Osteoblast (primary cell): Measurements from ENCODE around the gene GPR143. TPM values are rescaled to one million over a fixed set of nuclear protein-coding genes. Genes with fewer than 3 reads are reported as not detected.

Source experiments
- DNase-seq: peaks from one replicate; pipeline ENCODE4 v3.0.0; 2011; ENCODE audit warnings: low spot score, mixed read lengths; ENCODE audit not compliant: insufficient read length; ENCODE audit errors: missing footprints
- H2AFZ ChIP-seq: 2 replicates; pipeline ENCODE4 v1.6.0; 2011; ENCODE audit warnings: mild to moderate bottlenecking, low read length
- H3K27ac ChIP-seq: 2 replicates; pipeline ENCODE4 v1.5.1; 2011; ENCODE audit warnings: mild to moderate bottlenecking, low read depth, low read length, moderate library complexity
- H3K27me3 ChIP-seq: 2 replicates; pipeline ENCODE4 v1.6.0; 2012; ENCODE audit warnings: mild to moderate bottlenecking, control low read depth, inconsistent platforms, low read length, moderate library complexity; ENCODE audit not compliant: insufficient read depth
- H3K36me3 ChIP-seq: 2 replicates; pipeline ENCODE4 v1.5.1; 2011; ENCODE audit warnings: mild to moderate bottlenecking, low read length, control low read depth, moderate library complexity; ENCODE audit not compliant: insufficient read depth
- H3K4me1 ChIP-seq: 2 replicates; pipeline ENCODE4 v1.5.1; 2011; ENCODE audit warnings: mild to moderate bottlenecking, low read length, control low read depth, moderate library complexity; ENCODE audit not compliant: insufficient read depth
- H3K4me2 ChIP-seq: 2 replicates; pipeline ENCODE4 v1.6.0; 2011; ENCODE audit warnings: mild to moderate bottlenecking, low read length; ENCODE audit not compliant: insufficient read depth
- H3K4me3 ChIP-seq: fragments of 200-600 bp; sonication (generic); 3 replicates; pipeline ENCODE4 v1.5.1; 2012; ENCODE audit warnings: mild to moderate bottlenecking, low read length, inconsistent platforms; ENCODE audit not compliant: insufficient read depth
- H3K79me2 ChIP-seq: 2 replicates; pipeline ENCODE4 v1.6.0; 2012; ENCODE audit warnings: mild to moderate bottlenecking, low read length, control low read depth, inconsistent platforms; ENCODE audit not compliant: insufficient read depth
- H3K9me3 ChIP-seq: 2 replicates; pipeline ENCODE4 v1.5.1; 2011; ENCODE audit warnings: low read depth, low read length, control low read depth
- H4K20me1 ChIP-seq: 2 replicates; pipeline ENCODE4 v1.6.0; 2012; ENCODE audit warnings: mild to moderate bottlenecking, low read length, control low read depth; ENCODE audit not compliant: insufficient read depth
- total RNA-seq: library from RNA; depleted of rRNA; stranded (reverse); fragments of >200 nt; gene quantifications from 2 replicates; pipeline ENCODE4 v1.2.3, GENCODE V29; 2012
- TF ChIP-seq, protein P1 (sequence below): IDR thresholded peaks from 2 replicates; pipeline ENCODE4 v1.5.1; 2011; ENCODE audit warnings: mild to moderate bottlenecking, low read depth, low read length, moderate library complexity; ENCODE audit errors: extremely low read depth

GPR143 gene
- total RNA-seq, 1 donor, result not detected

DNA sequence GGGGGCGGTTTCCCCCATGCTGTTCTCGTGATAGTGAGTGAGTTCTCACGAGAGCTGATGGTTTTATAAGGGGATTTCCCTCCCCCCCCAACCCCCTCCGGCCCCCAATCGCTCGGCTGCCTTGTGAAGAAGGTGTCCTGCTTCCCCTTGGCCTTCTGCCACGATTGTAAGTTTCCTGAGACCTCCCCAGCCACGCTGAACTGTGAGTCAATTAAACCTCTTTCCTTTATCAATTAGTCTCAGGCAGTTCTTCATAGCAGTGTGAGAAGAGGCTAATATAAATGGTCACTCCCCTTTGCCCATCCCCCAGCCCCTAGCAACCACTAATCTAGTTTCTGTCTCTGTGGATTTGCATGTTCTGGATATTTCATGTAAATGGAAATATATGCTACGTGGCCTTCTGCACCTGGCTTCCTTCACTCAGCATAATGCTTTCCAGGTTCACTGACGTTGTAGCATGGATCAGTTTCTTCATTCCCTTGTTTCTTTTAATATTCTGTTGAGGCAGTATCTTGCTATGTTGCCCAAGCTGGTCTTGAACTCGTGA lies 16.4 kb downstream of the GPR143 start:
- H3K4me1 ChIP-seq, result no peaks in the 10 kb centered on the region
- H3K79me2 ChIP-seq, result no peaks in the 10 kb centered on the region
- no peak overlapping the region for H3K4me3 ChIP-seq
- H4K20me1 ChIP-seq, result no peaks in the 10 kb centered on the region
- H3K9me3 ChIP-seq, result no peaks in the 10 kb centered on the region
- no peaks in the 10 kb centered on the region for H3K36me3 ChIP-seq
- DNase-seq, result no peak
- no peak overlapping the region for H2AFZ ChIP-seq
- no peak overlapping the region for H3K27ac ChIP-seq
- H3K4me2 ChIP-seq, result no peak overlapping the region
- TF ChIP-seq, protein P1, sequence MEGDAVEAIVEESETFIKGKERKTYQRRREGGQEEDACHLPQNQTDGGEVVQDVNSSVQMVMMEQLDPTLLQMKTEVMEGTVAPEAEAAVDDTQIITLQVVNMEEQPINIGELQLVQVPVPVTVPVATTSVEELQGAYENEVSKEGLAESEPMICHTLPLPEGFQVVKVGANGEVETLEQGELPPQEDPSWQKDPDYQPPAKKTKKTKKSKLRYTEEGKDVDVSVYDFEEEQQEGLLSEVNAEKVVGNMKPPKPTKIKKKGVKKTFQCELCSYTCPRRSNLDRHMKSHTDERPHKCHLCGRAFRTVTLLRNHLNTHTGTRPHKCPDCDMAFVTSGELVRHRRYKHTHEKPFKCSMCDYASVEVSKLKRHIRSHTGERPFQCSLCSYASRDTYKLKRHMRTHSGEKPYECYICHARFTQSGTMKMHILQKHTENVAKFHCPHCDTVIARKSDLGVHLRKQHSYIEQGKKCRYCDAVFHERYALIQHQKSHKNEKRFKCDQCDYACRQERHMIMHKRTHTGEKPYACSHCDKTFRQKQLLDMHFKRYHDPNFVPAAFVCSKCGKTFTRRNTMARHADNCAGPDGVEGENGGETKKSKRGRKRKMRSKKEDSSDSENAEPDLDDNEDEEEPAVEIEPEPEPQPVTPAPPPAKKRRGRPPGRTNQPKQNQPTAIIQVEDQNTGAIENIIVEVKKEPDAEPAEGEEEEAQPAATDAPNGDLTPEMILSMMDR, result no peak
- no peaks in the 10 kb centered on the region for H3K27me3 ChIP-seq

DNA sequence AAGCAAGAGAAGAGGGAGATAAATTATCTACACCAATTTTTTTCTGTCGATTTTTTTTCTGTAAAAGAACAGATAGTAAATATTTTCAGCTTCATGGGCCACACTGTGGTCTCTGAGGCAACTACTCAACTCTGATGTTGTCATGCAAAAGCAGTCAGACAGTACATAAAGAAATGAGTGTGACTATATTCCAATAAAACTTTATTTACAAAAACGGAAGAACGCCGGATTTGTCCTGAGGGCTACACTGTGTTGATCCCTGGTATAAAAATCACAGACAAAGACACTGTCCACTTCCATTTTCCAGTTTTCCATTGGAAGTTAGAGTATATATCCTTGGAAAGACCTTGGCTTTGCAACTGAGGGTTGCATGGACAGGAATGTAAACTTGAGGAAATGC lies 18.0 kb downstream of the GPR143 start:
- no peak overlapping the region for H2AFZ ChIP-seq
- H3K27ac ChIP-seq, result no peak overlapping the region
- DNase-seq, result no peak
- H3K9me3 ChIP-seq, result no peaks in the 10 kb centered on the region
- H3K27me3 ChIP-seq, result no peaks in the 10 kb centered on the region
- no peaks in the 10 kb centered on the region for H3K4me1 ChIP-seq
- H3K79me2 ChIP-seq, result no peaks in the 10 kb centered on the region
- H3K4me3 ChIP-seq, result no peak overlapping the region
- H3K4me2 ChIP-seq, result no peak overlapping the region
- no peaks in the 10 kb centered on the region for H4K20me1 ChIP-seq
- TF ChIP-seq, protein P1, result no peak
- H3K36me3 ChIP-seq, result no peaks in the 10 kb centered on the region

DNA sequence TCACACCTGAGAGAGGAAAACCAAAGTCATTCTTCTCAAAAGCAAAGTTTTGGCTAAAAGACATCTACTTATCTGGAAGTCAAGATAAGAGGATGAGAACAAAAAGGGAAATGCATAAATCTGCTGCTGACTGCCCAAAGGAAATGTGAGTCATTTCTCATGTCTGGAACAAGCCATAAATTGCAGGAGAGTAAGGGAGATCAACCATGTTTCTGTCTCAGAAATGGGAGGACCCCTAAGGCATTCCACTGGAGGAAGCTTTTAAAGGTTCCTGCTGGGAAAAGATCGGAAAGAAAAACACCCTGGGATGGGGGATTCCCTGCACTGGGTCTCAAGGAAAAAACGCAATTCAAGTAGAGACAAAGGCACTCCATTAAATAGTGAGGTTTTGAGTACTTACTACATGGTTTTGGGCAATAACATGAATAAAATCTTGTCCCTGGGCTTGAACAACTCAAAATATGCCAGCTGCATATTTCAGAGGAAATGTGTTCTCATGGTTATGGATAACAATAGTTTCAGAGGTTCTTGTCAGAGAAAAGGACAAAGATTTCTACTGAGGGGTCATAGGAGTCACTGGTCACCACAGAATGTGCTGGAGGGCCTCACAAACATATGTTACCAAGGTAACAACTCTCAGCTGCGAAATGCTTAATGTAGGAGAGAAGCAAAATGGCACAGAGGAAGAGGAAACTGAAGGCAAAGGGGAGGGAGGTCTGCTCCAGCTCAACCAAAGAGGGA lies 19.3 kb downstream of the GPR143 start:
- H3K36me3 ChIP-seq, result no peaks in the 10 kb centered on the region
- H3K27me3 ChIP-seq, result no peaks in the 10 kb centered on the region
- H2AFZ ChIP-seq, result no peak overlapping the region
- H3K4me3 ChIP-seq, result no peak overlapping the region
- H4K20me1 ChIP-seq, result no peaks in the 10 kb centered on the region
- no peak for DNase-seq
- no peaks in the 10 kb centered on the region for H3K79me2 ChIP-seq
- no peaks in the 10 kb centered on the region for H3K4me1 ChIP-seq
- H3K27ac ChIP-seq, result peak overlapping the region; percentile 20
- no peak overlapping the region for H3K4me2 ChIP-seq
- TF ChIP-seq, protein P1, result no peak
- no peaks in the 10 kb centered on the region for H3K9me3 ChIP-seq

DNA sequence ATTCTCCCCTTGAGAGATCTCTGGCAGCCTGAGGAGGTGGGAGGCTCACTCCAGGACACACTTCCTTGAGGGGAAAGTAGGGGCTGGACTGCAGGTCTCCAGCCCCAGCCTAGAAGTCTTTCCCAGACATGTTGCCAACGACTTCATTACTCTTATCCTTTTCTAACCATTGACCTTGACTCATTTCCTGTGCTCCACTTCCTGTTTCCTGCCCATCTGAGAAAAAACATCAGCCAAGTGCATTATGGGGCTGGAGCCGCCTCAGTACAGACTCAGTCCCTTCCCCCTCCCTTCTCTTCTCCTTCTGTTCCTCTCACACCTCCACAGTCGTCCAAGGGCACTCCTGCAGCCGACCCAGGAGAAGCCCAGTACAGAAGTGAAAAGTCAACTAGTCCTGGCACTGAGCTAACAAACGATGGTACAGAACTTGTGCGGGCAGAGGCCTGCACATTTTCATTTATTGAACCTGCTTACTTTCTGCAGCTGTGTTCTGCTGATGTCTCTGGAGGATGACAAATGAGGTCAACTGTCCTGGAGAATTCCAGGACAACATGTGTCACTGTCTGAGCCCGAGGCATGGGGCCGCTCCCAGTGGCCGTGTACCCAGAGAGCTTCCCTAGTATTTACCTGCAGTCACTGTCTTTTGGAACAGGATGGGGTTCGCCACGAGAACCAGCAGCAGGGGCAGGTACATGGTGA lies 20.1 kb downstream of the GPR143 start:
- H3K4me3 ChIP-seq, result no peak overlapping the region
- TF ChIP-seq, protein P1, result no peak
- no peak overlapping the region for H3K4me2 ChIP-seq
- no peaks in the 10 kb centered on the region for H3K4me1 ChIP-seq
- no peaks in the 10 kb centered on the region for H3K27me3 ChIP-seq
- no peaks in the 10 kb centered on the region for H3K9me3 ChIP-seq
- DNase-seq, result no peak
- no peaks in the 10 kb centered on the region for H3K36me3 ChIP-seq
- H3K27ac ChIP-seq, result no peak overlapping the region
- H2AFZ ChIP-seq, result no peak overlapping the region
- no peaks in the 10 kb centered on the region for H4K20me1 ChIP-seq
- no peaks in the 10 kb centered on the region for H3K79me2 ChIP-seq
